LNCaP clone FGC (cell line): ENCODE measurements around the gene ELF1.

Source experiments
- DNase-seq: peaks from one replicate; pipeline ENCODE4 v3.0.0-alpha.2; 2011; ENCODE audit warnings: low read depth
- H3K4me3 ChIP-seq: 2 replicates; pipeline ENCODE4 v1.5.1; 2011; ENCODE audit warnings: mild to moderate bottlenecking, low read depth, low read length, control low read depth
- TF ChIP-seq, protein P1 (sequence below): IDR thresholded peaks from 2 replicates; pipeline ENCODE4 v1.5.1; 2012; ENCODE audit warnings: mild to moderate bottlenecking; ENCODE audit not compliant: control insufficient read depth, insufficient read depth; ENCODE audit errors: extremely low read depth

The ELF1 gene

GRCh38 chr13:41013835-41014234 lies 5.3 kb downstream of the ELF1 start:
- TF ChIP-seq, protein P1, sequence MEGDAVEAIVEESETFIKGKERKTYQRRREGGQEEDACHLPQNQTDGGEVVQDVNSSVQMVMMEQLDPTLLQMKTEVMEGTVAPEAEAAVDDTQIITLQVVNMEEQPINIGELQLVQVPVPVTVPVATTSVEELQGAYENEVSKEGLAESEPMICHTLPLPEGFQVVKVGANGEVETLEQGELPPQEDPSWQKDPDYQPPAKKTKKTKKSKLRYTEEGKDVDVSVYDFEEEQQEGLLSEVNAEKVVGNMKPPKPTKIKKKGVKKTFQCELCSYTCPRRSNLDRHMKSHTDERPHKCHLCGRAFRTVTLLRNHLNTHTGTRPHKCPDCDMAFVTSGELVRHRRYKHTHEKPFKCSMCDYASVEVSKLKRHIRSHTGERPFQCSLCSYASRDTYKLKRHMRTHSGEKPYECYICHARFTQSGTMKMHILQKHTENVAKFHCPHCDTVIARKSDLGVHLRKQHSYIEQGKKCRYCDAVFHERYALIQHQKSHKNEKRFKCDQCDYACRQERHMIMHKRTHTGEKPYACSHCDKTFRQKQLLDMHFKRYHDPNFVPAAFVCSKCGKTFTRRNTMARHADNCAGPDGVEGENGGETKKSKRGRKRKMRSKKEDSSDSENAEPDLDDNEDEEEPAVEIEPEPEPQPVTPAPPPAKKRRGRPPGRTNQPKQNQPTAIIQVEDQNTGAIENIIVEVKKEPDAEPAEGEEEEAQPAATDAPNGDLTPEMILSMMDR = no peak
- H3K4me3 ChIP-seq = no peak overlapping the region
- DNase-seq = no peak

- TF ChIP-seq, protein P1 = no peak
- DNase-seq = no peak
- no peak overlapping the region for H3K4me3 ChIP-seq
These were observed 6.6 kb downstream of the ELF1 start for GRCh38 chr13:41012536-41012935.

DNA sequence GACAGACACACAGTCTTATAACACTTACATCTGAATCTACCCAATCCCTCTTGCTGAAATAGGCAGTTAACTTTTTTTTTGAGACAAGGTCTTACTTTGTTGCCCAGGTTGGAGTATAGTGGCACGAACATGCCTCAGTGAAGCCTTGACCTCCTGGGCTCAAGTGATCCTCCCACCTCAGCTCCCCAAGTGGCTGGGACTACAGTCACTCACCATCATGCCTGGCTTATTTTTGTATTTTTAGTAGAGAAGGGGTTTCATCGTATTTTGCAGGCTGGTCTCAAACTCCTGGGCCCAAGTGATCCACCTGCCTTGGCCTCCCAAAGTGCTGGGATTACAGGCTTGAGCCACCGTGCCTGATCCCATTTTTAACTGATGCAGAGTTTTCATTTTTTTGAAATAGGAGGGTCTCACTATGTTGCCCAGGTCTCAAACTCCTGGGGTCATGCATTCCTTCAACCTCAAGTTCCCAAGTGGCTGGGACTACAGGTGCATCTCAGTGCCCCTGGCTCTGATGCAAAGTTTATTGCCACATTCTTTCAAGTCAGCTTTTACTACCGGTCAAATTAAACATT lies 7.6 kb downstream of the ELF1 start:
- TF ChIP-seq, protein P1 = no peak
- DNase-seq = no peak
- no peak overlapping the region for H3K4me3 ChIP-seq

- TF ChIP-seq, protein P1 = no peak
- no peak overlapping the region for H3K4me3 ChIP-seq
- no peak for DNase-seq
These were observed 10.7 kb downstream of the ELF1 start for GRCh38 chr13:41008349-41008980.

GRCh38 chr13:41007744-41008128 lies 11.4 kb downstream of the ELF1 start:
- TF ChIP-seq, protein P1 = no peak
- H3K4me3 ChIP-seq = no peak overlapping the region
- no peak for DNase-seq

GRCh38 chr13:41006978-41007743 lies 12.0 kb downstream of the ELF1 start:
- no peak overlapping the region for H3K4me3 ChIP-seq
- DNase-seq = no peak
- TF ChIP-seq, protein P1 = no peak
